ENCODE data around the gene ETV3L.

Gene ETV3L

GRCh38 chr1:157107702-157108101 is 8.1 kb upstream of the ETV3L start:
- H3K4me3 ChIP-seq (ENCODE audit: low read depth, low read length): no peak overlapping the region

GRCh38 chr1:157106813-157107189 is 7.2 kb upstream of the ETV3L start:
- H3K27ac ChIP-seq: no peak overlapping the region

More at GRCh38 chr1:157107702-157108101, 8.1 kb upstream of the ETV3L start:
- no peak overlapping the region for H3K27ac ChIP-seq
- H3K9me3 ChIP-seq (ENCODE audit: severe bottlenecking): no peaks in the 10 kb centered on the region
- no peak for DNase-seq
- no peaks in the 10 kb centered on the region for H3K36me3 ChIP-seq
- peaks cover 62% of the 10 kb centered on the region for H3K27me3 ChIP-seq (ENCODE audit: insufficient read depth, low read depth, severe bottlenecking)
- TF ChIP-seq CTCF (IDR thresholded peaks at IDR 0.05; ENCODE audit: low read depth, low read length): no peak

GRCh38 chr1:157105988-157106812 is 6.6 kb upstream of the ETV3L start:
- Histone ChIP-seq H3K27me3 (ENCODE audit: insufficient read depth, low read depth, severe bottlenecking) (peaks cover 69% of the 10 kb centered on the region), H3K9me3 (ENCODE audit: severe bottlenecking) (no peaks in the 10 kb centered on the region), H3K4me3 (ENCODE audit: low read depth, low read length) (no peak overlapping the region), H3K27ac (no peak overlapping the region), H3K36me3 (no peaks in the 10 kb centered on the region)
- DNase-seq: peak; percentile 57
- no peak for TF ChIP-seq CTCF (IDR thresholded peaks at IDR 0.05; ENCODE audit: low read depth, low read length)

More at GRCh38 chr1:157106813-157107189, 7.2 kb upstream of the ETV3L start:
- peaks cover 69% of the 10 kb centered on the region for H3K27me3 ChIP-seq (ENCODE audit: insufficient read depth, low read depth, severe bottlenecking)
- no peak overlapping the region for H3K4me3 ChIP-seq (ENCODE audit: low read depth, low read length)
- no peak for DNase-seq
- TF ChIP-seq CTCF (IDR thresholded peaks at IDR 0.05; ENCODE audit: low read depth, low read length): no peak
- no peaks in the 10 kb centered on the region for H3K36me3 ChIP-seq
- H3K9me3 ChIP-seq (ENCODE audit: severe bottlenecking): no peaks in the 10 kb centered on the region

- Histone ChIP-seq H3K4me3 (ENCODE audit: low read depth, low read length) (no peak overlapping the region), H3K9me3 (ENCODE audit: severe bottlenecking) (no peaks in the 10 kb centered on the region), H3K27ac (no peak overlapping the region), H3K27me3 (ENCODE audit: insufficient read depth, low read depth, severe bottlenecking) (peaks cover 66% of the 10 kb centered on the region), H3K36me3 (no peaks in the 10 kb centered on the region)
- no peak for TF ChIP-seq CTCF (IDR thresholded peaks at IDR 0.05; ENCODE audit: low read depth, low read length)
- DNase-seq: no peak
Observed at GRCh38 chr1:157105298-157105987, 5.8 kb upstream of the ETV3L start.

GRCh38 chr1:157104598-157105293 is 5.1 kb upstream of the ETV3L start:
- peak; percentile 66 for TF ChIP-seq CTCF (IDR thresholded peaks at IDR 0.05; ENCODE audit: low read depth, low read length)
- no peaks in the 10 kb centered on the region for H3K36me3 ChIP-seq
- no peak overlapping the region for H3K4me3 ChIP-seq (ENCODE audit: low read depth, low read length)
- DNase-seq: peak; percentile 93
- H3K9me3 ChIP-seq (ENCODE audit: severe bottlenecking): no peaks in the 10 kb centered on the region
- peaks cover 66% of the 10 kb centered on the region for H3K27me3 ChIP-seq (ENCODE audit: insufficient read depth, low read depth, severe bottlenecking)
- no peak overlapping the region for H3K27ac ChIP-seq
